Measurements from ENCODE around the gene VTI1A. TPM values are rescaled to one million over a fixed set of nuclear protein-coding genes. Genes with fewer than 3 reads are reported as not detected.

The VTI1A gene
- total and polyA plus RNA-seq, 2 of the 4 experiments (the other 2 are of a cell fraction): 9.7 to 24.9 TPM

GRCh38 chr10:112765717-112766235 lies 318.8 kb downstream of the VTI1A start:
- ATAC-seq (ENCODE audit: low read depth) (no peak), DNase-seq (no peak)
- POLR2A ChIA-PET (ENCODE audit: unreplicated experiment): no interaction called here

More at GRCh38 chr10:112765717-112766235, 318.8 kb downstream of the VTI1A start:
- intact Hi-C loops (cut with micrococcal nuclease): no loop called here
- H3K4me2 ChIP-seq (ENCODE audit: low read depth, low read length): no peak overlapping the region
- no TSS peak for BruUV-seq (replicated peaks)
- 0 out of 4 replicates have a peak, but pooled peaks cover 0 to 2% of the 10 kb centered on the region in 2 experiments for H3K79me1 ChIP-seq (ENCODE audit: low read depth in 1 of 2, low read length in 2 of 2)
- no peak overlapping the region for H3K56ac ChIP-seq (ENCODE audit: extremely low read depth, insufficient read depth, low read length)
- no peak overlapping the region for H3K27ac ChIP-seq (ENCODE audit: insufficient read depth, low read length)
- no peak overlapping the region for H3K18ac ChIP-seq (ENCODE audit: low read depth, low read length)
- no peak overlapping the region for H2AK5ac ChIP-seq (ENCODE audit: low read depth, low read length)
- no peaks in the 10 kb centered on the region for H3K9me3 ChIP-seq (ENCODE audit: control insufficient read depth, insufficient read depth, low read length)
- H3K36me3 ChIP-seq (ENCODE audit: control insufficient read depth, insufficient read depth, low read length): no peaks in the 10 kb centered on the region
- no peaks in the 10 kb centered on the region for H3K27me3 ChIP-seq (ENCODE audit: control insufficient read depth, insufficient read depth, low read length)
- no peak overlapping the region for H3K14ac ChIP-seq (replicated peaks; ENCODE audit: low read depth, low read length)
- H2BK15ac ChIP-seq (ENCODE audit: low read depth, low read length): no peak overlapping the region
- H2BK5ac ChIP-seq (ENCODE audit: low read depth, low read length, poor library complexity, severe bottlenecking): no peak overlapping the region
- H4K8ac ChIP-seq (ENCODE audit: low read depth in 2 of 2, low read length in 2 of 2): peak overlapping the region in 1 of 2 experiments; percentile 28; a peak in 1 of 4 replicates
- H4K20me1 ChIP-seq (ENCODE audit: insufficient read depth, low read length): peaks cover 6% of the 10 kb centered on the region; the same call in 1 of the 2 replicates
- no peak overlapping the region for H4K91ac ChIP-seq (ENCODE audit: insufficient read depth, low read depth, low read length)
- in situ Hi-C loops (cut with MboI; ENCODE audit: low sequenced_read_pairs): no loop called here
- H2AK9ac ChIP-seq (replicated peaks; ENCODE audit: low read depth, low read length, poor library complexity): no peak overlapping the region
- H2BK120ac ChIP-seq (ENCODE audit: low read depth, low read length): no peak overlapping the region
- dilution Hi-C loops (cut with HindIII; ENCODE audit: low sequenced_read_pairs, unreplicated experiment): no loop called here
- H3K4ac ChIP-seq (ENCODE audit: low read depth, low read length): no peak overlapping the region
- no peak overlapping the region for H3K4me3 ChIP-seq (ENCODE audit: insufficient read depth, low read depth, low read length)
- peaks cover 3% of the 10 kb centered on the region for H3K9me1 ChIP-seq (ENCODE audit: insufficient read depth, low read length)
- WGBS, 2 experiments (ENCODE audit: extremely low coverage in 2 of 2, insufficient read length in 1 of 2): no CpG with 5 or more reads among the region's 5 CpGs
- no peak overlapping the region for H4K5ac ChIP-seq (ENCODE audit: low read depth, low read length)
- H2BK20ac ChIP-seq (ENCODE audit: low read depth, low read length): no peak overlapping the region
- TF ChIP-seq NFE2L2 (IDR thresholded peaks at IDR 0.05; ENCODE audit: low read depth, low read length): no peak
- no peak for TF ChIP-seq CEBPB (IDR thresholded peaks at IDR 0.05; ENCODE audit: low read depth, low read length)
- no peak for TF ChIP-seq CHD1 (IDR thresholded peaks at IDR 0.05; ENCODE audit: low read depth, low read length)
- TF ChIP-seq, protein P1, sequence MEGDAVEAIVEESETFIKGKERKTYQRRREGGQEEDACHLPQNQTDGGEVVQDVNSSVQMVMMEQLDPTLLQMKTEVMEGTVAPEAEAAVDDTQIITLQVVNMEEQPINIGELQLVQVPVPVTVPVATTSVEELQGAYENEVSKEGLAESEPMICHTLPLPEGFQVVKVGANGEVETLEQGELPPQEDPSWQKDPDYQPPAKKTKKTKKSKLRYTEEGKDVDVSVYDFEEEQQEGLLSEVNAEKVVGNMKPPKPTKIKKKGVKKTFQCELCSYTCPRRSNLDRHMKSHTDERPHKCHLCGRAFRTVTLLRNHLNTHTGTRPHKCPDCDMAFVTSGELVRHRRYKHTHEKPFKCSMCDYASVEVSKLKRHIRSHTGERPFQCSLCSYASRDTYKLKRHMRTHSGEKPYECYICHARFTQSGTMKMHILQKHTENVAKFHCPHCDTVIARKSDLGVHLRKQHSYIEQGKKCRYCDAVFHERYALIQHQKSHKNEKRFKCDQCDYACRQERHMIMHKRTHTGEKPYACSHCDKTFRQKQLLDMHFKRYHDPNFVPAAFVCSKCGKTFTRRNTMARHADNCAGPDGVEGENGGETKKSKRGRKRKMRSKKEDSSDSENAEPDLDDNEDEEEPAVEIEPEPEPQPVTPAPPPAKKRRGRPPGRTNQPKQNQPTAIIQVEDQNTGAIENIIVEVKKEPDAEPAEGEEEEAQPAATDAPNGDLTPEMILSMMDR (conservative IDR thresholded peaks at IDR 0.05; ENCODE audit: low read depth, low read length): no peak
- TF ChIP-seq BHLHE40 (IDR thresholded peaks at IDR 0.05; ENCODE audit: low read depth, low read length): no peak
- no peak for TF ChIP-seq MAFK (IDR thresholded peaks at IDR 0.05; ENCODE audit: low read depth, low read length)
- no peak for TF ChIP-seq RCOR1 (IDR thresholded peaks at IDR 0.05; ENCODE audit: insufficient replicate concordance, low read length)
- TF ChIP-seq RFX5 (IDR thresholded peaks at IDR 0.05; ENCODE audit: low read depth, low read length): no peak
- TF ChIP-seq, protein P2, sequence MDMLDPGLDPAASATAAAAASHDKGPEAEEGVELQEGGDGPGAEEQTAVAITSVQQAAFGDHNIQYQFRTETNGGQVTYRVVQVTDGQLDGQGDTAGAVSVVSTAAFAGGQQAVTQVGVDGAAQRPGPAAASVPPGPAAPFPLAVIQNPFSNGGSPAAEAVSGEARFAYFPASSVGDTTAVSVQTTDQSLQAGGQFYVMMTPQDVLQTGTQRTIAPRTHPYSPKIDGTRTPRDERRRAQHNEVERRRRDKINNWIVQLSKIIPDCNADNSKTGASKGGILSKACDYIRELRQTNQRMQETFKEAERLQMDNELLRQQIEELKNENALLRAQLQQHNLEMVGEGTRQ (IDR thresholded peaks at IDR 0.05; ENCODE audit: low read depth, low read length): no peak
- TF ChIP-seq POLR2A (IDR thresholded peaks at IDR 0.05; ENCODE audit: low read depth, low read length): no peak
- TF ChIP-seq RAD21 (IDR thresholded peaks at IDR 0.05; ENCODE audit: low read length): no peak
- no peak for TF ChIP-seq MXI1 (IDR thresholded peaks at IDR 0.05; ENCODE audit: borderline replicate concordance, low read depth, low read length)
- no peak for TF ChIP-seq ELK1 (IDR thresholded peaks at IDR 0.05; ENCODE audit: borderline replicate concordance, low read depth, low read length)
- TF ChIP-seq FOS (IDR thresholded peaks at IDR 0.05; ENCODE audit: low read depth, low read length): no peak
- TF ChIP-seq MAZ (IDR thresholded peaks at IDR 0.05; ENCODE audit: borderline replicate concordance, low read depth, low read length): no peak
- no peak for TF ChIP-seq SMC3 (IDR thresholded peaks at IDR 0.05; ENCODE audit: low read depth, low read length)
- CTCF ChIA-PET: no interaction called here
- H3K4me1 ChIP-seq (ENCODE audit: control insufficient read depth, insufficient read depth, low read length): peaks cover 5% of the 10 kb centered on the region; the same call in 1 of the 2 replicates
- no peak overlapping the region for H3K23ac ChIP-seq (ENCODE audit: low read depth, low read length)
- no peak overlapping the region for H2AFZ ChIP-seq (replicated peaks; ENCODE audit: low read length, poor library complexity)
- no peak overlapping the region for H3K9ac ChIP-seq (ENCODE audit: low read depth, low read length)

All from IMR-90 (cell line).